Right cardiac atrium (tissue), 5 donors: ENCODE measurements around the gene ZNF83. TPM values are rescaled to one million over a fixed set of nuclear protein-coding genes. Genes with fewer than 3 reads are reported as not detected.
"Not testable (repeated sequence)": the region's sequence is repeated elsewhere in the genome, so short reads cannot be mapped to it uniquely, and the experiment has no call there.

Experiments used
- ATAC-seq, 2 donors: fragments of 200-7000 bp; cut with Tn5 transposase; one replicate each; pipeline versions ENCODE4 v1.8.0 to v1.9.1; 2020; ENCODE audit warnings: moderate library complexity in 2 of 2, mild to moderate bottlenecking in 1 of 2
- DNase-seq, 3 donors: peaks; one replicate each; pipeline ENCODE4 v3.0.0-alpha.2; 2020
- H3K27ac ChIP-seq: one replicate; pipeline ENCODE4 v1.5.1; 2013; ENCODE audit warnings: mild to moderate bottlenecking, low read length, control low read depth, moderate library complexity
- H3K27me3 ChIP-seq: one replicate; pipeline ENCODE4 v1.6.1; 2013; ENCODE audit not compliant: control insufficient read depth, insufficient read depth
- H3K4me1 ChIP-seq: one replicate; pipeline ENCODE4 v1.6.1; 2013; ENCODE audit warnings: low read length; ENCODE audit not compliant: control insufficient read depth, insufficient read depth
- H3K4me3 ChIP-seq: one replicate; pipeline ENCODE4 v1.5.1; 2013; ENCODE audit warnings: low read length, control low read depth
- H3K9me3 ChIP-seq: one replicate; pipeline ENCODE4 v1.6.1; 2013; ENCODE audit warnings: low read length; ENCODE audit not compliant: control insufficient read depth
- WGBS: extraction: QIAGEN DNeasy Blood & Tissue Kit; methylation state at CpG from one replicate; pipeline ENCODE4 v1.1.7; 2013; 5-methylcytosine and 5-hydroxymethylcytosine counted together
- intact Hi-C, 4 donors: fragments of 100-400 bp; cut with DNase I; formaldehyde crosslinking; loops; one replicate each; pipeline versions ENCODE4 v1.11.0 to v1.14.0; 2022 to 2023
- polyA plus RNA-seq: library from polyadenylated mRNA; stranded (reverse); fragments of 200-250 nt; gene quantifications from one replicate; pipeline ENCODE4 v1.2.3, GENCODE V29; 2013
- total RNA-seq, 4 donors: library from RNA; stranded (reverse); fragmentation: NEBNext Ultra II Directional; extraction: Animal tissue kit (Norgen Biotek cat#: 25700); gene quantifications; one replicate each; pipeline ENCODE4 v1.2.1, GENCODE V29; 2021
- donor health status: healthy with polysubstance abuse.
- donor health status: DM: no; HTN: yes; CAD: no.
- donor health status: DM: no; HTN: no; CAD: no.
- donor health status: DM: no; HTN: yes; CAD: no; lungs with severe emphysema.
- donor health status: DM: yes; HTN: yes; CAD: no.

The ZNF83 gene
- total and polyA plus RNA-seq, 5 donors, result 19.2 to 27.4 (median 24.0) TPM

- Histone ChIP-seq H3K27me3 (no peaks in the 10 kb centered on the region), H3K27ac (no peak overlapping the region), H3K4me1 (no peaks in the 10 kb centered on the region), H3K4me3 (no peak overlapping the region), H3K9me3 (no peaks in the 10 kb centered on the region)
- DNase-seq (peak in 1 of 3 donors; percentile 39), ATAC-seq (no peak)
- intact Hi-C loops, result no loop called here
- WGBS, result 47% methylated on average over 14 of the region's 14 CpGs
These were observed 2.8 kb upstream of the ZNF83 start for GRCh38 chr19:52640916-52641315.

DNA sequence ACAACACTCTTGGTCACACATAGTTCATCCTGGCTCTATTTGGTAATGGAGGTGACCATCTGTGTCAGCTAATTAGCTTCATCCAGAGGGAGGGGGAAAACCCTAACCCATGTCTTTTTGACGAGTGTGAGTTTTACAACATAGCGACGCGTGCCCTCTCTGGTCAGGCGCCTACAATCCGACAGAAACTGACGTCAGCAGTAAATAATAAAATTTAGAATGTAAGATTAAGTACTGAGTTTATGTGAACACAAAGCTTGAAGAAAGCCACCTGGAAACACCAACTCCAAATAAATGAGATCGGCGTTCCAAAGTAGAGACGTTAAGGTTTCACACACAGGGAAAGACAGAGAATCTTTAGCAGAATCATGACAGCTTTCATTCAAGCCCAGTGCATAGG is 1.8 kb upstream of the ZNF83 start:
- ATAC-seq, result no peak
- Histone ChIP-seq H3K27me3 (no peaks in the 10 kb centered on the region), H3K4me1 (no peaks in the 10 kb centered on the region), H3K4me3 (no peak overlapping the region), H3K27ac (no peak overlapping the region), H3K9me3 (no peaks in the 10 kb centered on the region)
- WGBS, result 87% methylated on average over 10 of the region's 10 CpGs
- intact Hi-C loops, result no loop called here
- no peak for DNase-seq

- H3K27me3 ChIP-seq, result no peaks in the 10 kb centered on the region
- H3K9me3 ChIP-seq, result no peaks in the 10 kb centered on the region
- ATAC-seq (peak; percentile 28 to 58), DNase-seq (peak; percentile 50 to 68 (median 51))
- peak overlapping the region; percentile 85 for H3K4me3 ChIP-seq
- peak overlapping the region; percentile 9 for H3K27ac ChIP-seq
- intact Hi-C loops, result no loop called here
- 6% methylated on average over 14 of the region's 14 CpGs for WGBS
- H3K4me1 ChIP-seq, result no peaks in the 10 kb centered on the region
These were observed 446 bp upstream of the ZNF83 start for GRCh38 chr19:52638601-52639000.

DNA sequence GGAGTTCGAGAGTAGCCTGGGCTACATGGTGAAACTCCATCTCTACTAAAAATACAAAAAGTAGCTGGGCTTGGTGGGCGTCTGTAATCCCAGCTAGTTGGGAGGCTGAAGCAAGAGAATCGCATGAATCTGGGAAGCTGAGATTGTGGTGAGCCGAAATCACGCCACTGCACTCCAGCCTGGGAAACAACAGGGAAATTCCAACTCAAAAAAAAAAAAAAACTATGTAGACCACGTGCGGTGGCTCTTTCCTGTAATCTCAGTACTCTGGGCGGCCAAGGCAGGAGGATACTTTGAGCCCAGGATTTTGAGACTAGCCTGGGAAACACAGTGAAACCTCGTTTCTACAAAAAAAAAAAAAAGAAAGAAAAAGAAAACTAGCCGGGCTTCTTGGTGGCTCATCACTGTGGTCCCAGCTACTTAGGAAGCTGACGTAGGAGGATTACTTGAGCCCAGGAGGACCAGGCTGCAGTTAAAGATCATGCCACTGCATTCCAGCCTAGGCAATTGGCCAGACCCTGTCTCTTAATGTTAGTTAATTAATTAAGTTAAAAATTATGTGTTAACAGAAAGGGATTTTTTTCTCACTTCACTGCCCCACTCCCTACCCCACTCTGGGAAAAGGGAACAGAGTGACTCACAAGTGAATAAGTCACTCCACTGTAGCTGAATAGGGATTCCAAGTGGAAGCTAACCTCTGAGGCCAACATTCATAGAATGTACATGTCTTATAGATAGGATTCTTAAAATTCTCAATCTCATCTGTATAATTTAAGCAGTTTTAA is 2.2 kb downstream of the ZNF83 start:
- Histone ChIP-seq H3K4me1 (no peaks in the 10 kb centered on the region), H3K4me3 (no peak overlapping the region), H3K27ac (no peak overlapping the region), H3K9me3 (no peaks in the 10 kb centered on the region), H3K27me3 (no peaks in the 10 kb centered on the region)
- DNase-seq (no peak), ATAC-seq (no peak)
- 76% methylated on average over 11 of the region's 11 CpGs for WGBS
- intact Hi-C loops, result no loop called here

- WGBS, result 97% methylated on average over 3 of the region's 3 CpGs
- intact Hi-C loops, DNase-seq, H3K27me3 ChIP-seq, H3K27ac ChIP-seq, ATAC-seq, H3K4me1 ChIP-seq, H3K4me3 ChIP-seq, H3K9me3 ChIP-seq: not testable (repeated sequence)
These were observed 10.7 kb downstream of the ZNF83 start for GRCh38 chr19:52627441-52627840.

DNA sequence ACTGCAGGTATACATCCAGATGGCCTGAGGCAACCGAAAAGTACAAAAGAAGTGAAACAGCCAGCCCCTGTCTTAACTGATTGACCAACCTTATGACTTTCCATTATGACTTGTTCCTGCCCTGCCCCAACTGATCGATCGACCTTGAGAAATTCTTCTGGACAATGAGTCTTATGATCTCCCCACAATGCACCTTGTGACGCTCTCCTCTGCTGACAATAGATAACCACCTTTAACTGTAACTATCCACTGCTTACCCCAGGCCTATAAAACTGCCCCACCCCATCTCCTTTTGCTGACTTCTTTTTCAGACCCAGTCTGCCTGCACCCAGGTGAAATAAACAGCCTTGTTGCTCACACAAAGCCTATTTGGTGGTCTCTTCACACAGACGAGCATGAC is 11.2 kb downstream of the ZNF83 start:
- Histone ChIP-seq H3K27ac (no peak overlapping the region), H3K4me1 (no peaks in the 10 kb centered on the region), H3K9me3 (no peaks in the 10 kb centered on the region), H3K27me3 (no peaks in the 10 kb centered on the region), H3K4me3 (no peak overlapping the region)
- 92% methylated on average over 5 of the region's 5 CpGs for WGBS
- DNase-seq, result no peak
- intact Hi-C loops, result no loop called here
- ATAC-seq, result no peak

GRCh38 chr19:52622261-52622660 is 15.9 kb downstream of the ZNF83 start:
- Histone ChIP-seq H3K4me3 (no peak overlapping the region), H3K9me3 (no peaks in the 10 kb centered on the region), H3K27me3 (no peaks in the 10 kb centered on the region), H3K27ac (no peak overlapping the region), H3K4me1 (no peaks in the 10 kb centered on the region)
- 72% methylated on average over 2 of the region's 2 CpGs for WGBS
- ATAC-seq, result no peak
- no peak for DNase-seq
- intact Hi-C loops, result no loop called here

DNA sequence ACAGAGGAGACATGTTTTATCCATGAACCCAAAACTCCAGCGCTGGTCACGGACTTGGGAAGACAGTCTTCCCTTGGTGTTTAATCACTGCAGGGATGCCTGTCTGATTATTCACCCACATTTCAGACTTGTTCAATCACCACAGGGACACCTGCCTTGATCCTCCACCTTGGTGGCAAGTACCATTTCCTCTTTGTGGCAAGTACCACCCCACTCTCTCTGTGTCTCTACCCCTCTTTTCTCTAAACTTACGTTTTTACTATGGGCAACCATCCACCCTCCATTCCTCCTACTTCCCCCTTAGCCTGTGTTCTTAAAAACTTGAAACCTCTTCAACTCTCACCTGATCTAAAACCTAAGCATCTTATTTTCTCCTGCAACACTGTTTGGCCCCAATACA is 16.8 kb downstream of the ZNF83 start:
- DNase-seq, result no peak
- H3K4me1 ChIP-seq, result no peaks in the 10 kb centered on the region
- no peak overlapping the region for H3K4me3 ChIP-seq
- intact Hi-C loops, result no loop called here
- no peaks in the 10 kb centered on the region for H3K27me3 ChIP-seq
- no peaks in the 10 kb centered on the region for H3K9me3 ChIP-seq
- no peak overlapping the region for H3K27ac ChIP-seq
- no peak for ATAC-seq
- WGBS, result 91% methylated on average over 3 of the region's 3 CpGs

DNA sequence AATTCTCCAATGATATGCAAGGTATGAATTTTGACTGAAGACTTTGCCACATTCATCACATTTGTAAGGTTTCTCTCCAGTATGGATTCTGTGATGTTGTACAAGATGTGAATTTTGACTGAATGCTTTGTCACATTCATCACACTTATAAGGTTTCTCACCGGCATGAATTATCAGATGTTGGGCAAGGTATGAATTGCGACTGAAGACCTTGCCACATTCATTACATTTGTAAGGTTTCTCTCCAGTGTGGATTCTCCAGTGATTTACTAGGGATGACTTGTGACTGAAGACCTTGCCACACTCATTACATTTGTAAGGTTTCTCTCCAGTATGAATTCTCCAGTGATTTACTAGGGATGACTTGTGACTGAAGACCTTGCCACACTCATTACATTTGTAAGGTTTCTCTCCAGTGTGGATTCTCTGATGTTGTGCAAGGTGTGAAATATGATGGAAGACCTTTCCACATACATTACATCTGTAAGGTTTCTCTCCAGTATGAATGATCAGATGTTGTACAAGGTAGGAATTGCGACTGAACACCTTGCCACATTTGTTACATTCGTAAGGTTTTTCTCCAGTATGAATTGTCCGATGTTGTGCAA is 24.8 kb downstream of the ZNF83 start:
- Histone ChIP-seq H3K4me1 (no peaks in the 10 kb centered on the region), H3K27me3 (no peaks in the 10 kb centered on the region), H3K9me3 (no peaks in the 10 kb centered on the region), H3K4me3 (no peak overlapping the region), H3K27ac (no peak overlapping the region)
- DNase-seq, result no peak
- intact Hi-C loops, result no loop called here
- WGBS, result 97% methylated on average over 5 of the region's 5 CpGs
- no peak for ATAC-seq

GRCh38 chr19:52603558-52604207 is 34.5 kb downstream of the ZNF83 start:
- DNase-seq (no peak), ATAC-seq (no peak)
- Histone ChIP-seq H3K4me3 (no peak overlapping the region), H3K9me3 (no peaks in the 10 kb centered on the region), H3K27me3 (no peaks in the 10 kb centered on the region), H3K27ac (no peak overlapping the region), H3K4me1 (no peaks in the 10 kb centered on the region)
- WGBS, result 86% methylated on average over 14 of the region's 14 CpGs
- intact Hi-C loops, result no loop called here

- no peak overlapping the region for H3K27ac ChIP-seq
- 75% methylated on average over 2 of the region's 2 CpGs for WGBS
- DNase-seq, result no peak
- no peak overlapping the region for H3K4me3 ChIP-seq
- no peak for ATAC-seq
- no peaks in the 10 kb centered on the region for H3K9me3 ChIP-seq
- no peaks in the 10 kb centered on the region for H3K27me3 ChIP-seq
- intact Hi-C loops, result no loop called here
- H3K4me1 ChIP-seq, result no peaks in the 10 kb centered on the region
These were observed 35.2 kb downstream of the ZNF83 start for GRCh38 chr19:52602941-52603340.
